ENCODE data around the gene AGBL4.

Gene AGBL4

DNA sequence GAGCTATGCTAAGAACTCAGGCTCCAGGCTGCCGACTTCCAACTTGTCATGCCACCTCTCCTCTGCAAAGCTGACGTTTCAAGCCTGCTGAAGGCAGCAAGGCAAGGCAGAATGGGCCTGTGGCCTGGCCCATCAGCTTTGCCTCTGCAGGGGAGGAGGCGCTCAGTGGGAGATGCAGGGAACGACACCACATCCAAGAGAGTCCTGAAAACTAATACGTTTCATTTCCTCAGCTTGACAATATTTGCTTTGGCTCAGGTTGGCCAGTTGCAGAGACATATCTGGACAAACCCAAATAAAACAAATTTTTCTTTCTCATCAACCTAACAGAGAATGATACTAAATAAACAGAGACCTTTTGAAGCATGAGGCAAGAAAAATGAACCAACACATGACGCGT is 1282.4 kb downstream of the AGBL4 start:
- H3K27ac ChIP-seq, result no peak overlapping the region
- TF ChIP-seq CTCF (IDR thresholded peaks at IDR 0.05) (no peak), ZFX (IDR thresholded peaks at IDR 0.05; ENCODE audit: borderline replicate concordance) (no peak)

DNA sequence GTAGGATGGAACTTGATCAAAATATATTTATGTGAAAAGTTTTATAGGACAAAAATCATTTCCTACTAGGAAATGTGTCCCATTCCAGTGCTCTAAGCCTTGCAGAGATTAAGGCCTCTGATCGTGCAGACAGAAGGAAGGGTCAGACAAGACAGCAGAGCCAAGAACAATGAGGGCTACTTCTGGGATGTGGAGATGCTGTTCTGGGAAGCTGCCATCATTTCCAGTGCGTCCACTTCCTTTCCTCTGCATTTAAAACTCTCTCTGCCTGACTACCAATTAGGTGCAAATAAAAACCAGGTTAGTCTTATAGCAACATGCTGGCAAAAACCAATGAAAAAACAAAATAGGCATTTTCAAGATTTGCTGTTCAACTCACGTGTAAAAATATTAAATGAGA is 1283.1 kb downstream of the AGBL4 start:
- no peak overlapping the region for H3K27ac ChIP-seq
- TF ChIP-seq CTCF (IDR thresholded peaks at IDR 0.05) (no peak), ZFX (IDR thresholded peaks at IDR 0.05; ENCODE audit: borderline replicate concordance) (no peak)

- TF ChIP-seq CTCF (IDR thresholded peaks at IDR 0.05), result no peak
- no peak for TF ChIP-seq ZFX (IDR thresholded peaks at IDR 0.05; ENCODE audit: borderline replicate concordance)
- H3K27ac ChIP-seq, result no peak overlapping the region
Measured at GRCh38 chr1:48739091-48739490, 1284.7 kb downstream of the AGBL4 start.

GRCh38 chr1:48738356-48738755 is 1285.4 kb downstream of the AGBL4 start:
- no peak overlapping the region for H3K27ac ChIP-seq
- no peak for TF ChIP-seq CTCF (IDR thresholded peaks at IDR 0.05)
- no peak for TF ChIP-seq ZFX (IDR thresholded peaks at IDR 0.05; ENCODE audit: borderline replicate concordance)

DNA sequence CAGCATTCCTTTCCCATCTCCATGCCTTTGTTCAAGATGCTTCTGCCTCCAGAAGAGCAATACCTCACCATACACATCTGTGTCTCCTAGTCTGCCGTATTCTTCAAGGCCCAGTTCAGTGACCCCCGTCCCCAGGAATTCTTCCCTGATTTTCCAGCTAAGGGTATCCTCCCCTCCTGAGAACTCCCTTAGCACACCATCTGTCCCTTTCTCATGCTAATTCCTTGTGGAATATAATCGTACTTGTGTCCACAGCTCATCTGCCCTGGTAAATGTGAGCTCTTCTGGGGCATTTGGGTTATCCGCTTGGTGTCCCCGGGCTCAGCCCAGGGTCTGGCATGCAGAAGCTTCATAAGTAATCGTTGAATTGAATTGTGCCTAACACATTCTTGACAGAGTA is 1288.0 kb downstream of the AGBL4 start:
- no peak overlapping the region for H3K27ac ChIP-seq
- TF ChIP-seq ZFX (IDR thresholded peaks at IDR 0.05; ENCODE audit: borderline replicate concordance) (no peak), CTCF (IDR thresholded peaks at IDR 0.05) (no peak)

DNA sequence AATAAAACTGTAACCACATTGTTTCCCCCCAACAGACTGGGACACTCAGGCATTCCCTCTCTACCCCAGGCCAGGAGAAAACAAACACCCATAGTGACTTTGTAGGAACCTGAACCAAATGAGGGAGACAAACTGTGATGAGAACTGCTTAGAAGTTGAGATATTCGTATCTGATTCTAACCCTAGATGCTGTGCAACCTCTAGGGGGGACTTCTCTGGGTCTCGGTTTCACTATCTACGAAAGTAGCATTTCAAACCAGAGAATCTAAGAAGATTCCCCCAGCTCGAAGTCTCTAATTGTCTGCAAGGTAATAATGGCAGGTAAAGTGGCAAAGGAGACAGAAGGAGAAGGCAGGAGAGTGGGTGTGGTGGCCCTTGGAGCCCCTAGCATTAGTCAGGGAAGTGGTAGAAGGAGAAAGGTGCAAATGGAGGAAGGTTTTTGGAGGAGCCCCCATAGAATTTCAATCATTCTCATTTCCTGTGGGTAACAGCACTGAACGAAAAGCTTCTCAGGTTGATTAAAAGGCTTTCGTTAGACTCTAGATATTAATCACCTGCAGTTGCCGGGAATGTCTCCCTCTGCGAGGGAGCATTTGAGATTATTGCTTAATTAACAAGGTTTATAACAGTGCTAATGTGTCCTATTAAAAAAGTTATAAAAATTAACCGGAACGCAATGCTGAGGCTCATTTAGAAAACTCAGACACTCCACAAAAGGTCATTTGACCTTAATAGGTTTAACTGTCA is 1293.4 kb downstream of the AGBL4 start:
- no peak overlapping the region for H3K27ac ChIP-seq
- TF ChIP-seq ZFX (IDR thresholded peaks at IDR 0.05; ENCODE audit: borderline replicate concordance) (no peak), CTCF (IDR thresholded peaks at IDR 0.05) (no peak)

DNA sequence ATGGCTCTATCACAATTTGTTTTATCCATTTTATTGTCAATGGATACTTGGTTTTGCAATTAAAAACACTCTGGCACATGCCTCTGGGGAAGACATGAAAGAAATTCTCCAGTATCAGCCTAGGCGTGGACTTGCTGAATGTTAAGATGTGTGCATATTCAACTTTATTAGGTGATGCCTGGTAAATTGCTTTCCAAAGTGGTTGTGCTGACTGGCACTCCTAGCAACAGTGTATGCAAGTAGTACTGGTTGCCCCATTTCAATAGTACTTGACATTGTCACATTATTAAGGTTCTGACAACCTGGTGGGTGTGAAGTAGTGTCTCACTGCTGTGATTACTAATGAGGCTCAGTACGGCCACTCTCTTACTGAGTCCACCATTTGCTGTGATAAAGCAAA is 1295.2 kb downstream of the AGBL4 start:
- no peak overlapping the region for H3K27ac ChIP-seq
- TF ChIP-seq CTCF (IDR thresholded peaks at IDR 0.05) (no peak), ZFX (IDR thresholded peaks at IDR 0.05; ENCODE audit: borderline replicate concordance) (no peak)

All from 22Rv1 (cell line).